ENCODE measurements around the gene EVI5L. TPM values are rescaled to one million over a fixed set of nuclear protein-coding genes. Genes with fewer than 3 reads are reported as not detected.
A peak's percentile ranks its signal among the peaks of the same experiment; 100 is the strongest.

Gene EVI5L
- total and polyA plus RNA-seq, 2 of the 13 experiments (the other 11 are each of a cell fraction or from before 2014, with no cell fraction given), result 1.7 to 2.4 TPM

DNA sequence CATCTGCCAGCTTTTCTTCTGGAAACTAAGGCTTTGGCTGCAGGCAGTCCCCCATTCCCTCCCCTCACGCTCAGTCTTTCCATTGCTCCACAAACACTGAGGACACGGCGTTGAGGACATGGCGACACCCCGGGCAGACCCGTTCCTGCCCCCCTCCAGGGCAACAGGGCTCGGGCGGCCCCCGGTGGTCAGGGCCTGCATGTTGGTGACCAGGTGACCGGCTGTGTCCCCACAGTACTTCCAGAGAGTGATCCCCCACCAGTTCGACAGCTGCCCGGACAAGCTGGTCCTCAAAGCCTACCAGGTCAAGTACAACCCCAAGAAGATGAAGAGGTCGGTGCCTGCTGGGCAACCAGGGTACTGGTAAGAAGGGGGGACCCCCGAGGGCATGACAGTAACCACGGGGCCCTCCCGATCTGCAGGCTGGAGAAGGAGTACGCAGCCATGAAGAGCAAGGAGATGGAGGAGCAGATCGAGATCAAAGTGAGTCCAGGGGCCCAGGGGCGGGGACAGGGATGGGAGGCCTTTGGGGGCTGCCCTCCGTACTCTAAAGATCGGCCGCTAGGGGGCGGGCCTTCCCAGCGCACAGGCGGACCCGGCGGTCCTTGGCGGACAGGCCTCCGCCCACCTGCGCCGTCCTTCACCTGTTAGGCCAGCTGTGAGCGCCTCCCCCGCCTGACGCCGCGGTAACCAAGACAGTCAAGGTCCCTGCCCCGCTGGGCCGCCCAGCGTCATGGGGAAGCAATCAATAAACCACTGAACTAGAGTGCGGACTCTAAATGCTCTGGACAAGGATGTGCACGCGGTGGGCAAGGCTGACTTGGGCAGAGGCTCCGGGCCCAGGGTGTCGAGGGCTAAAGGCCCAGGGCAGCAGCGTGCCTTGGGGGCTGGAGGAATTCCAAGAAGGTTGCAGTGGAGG lies 23.1 kb downstream of the EVI5L start (continued):
- TF ChIP-seq ZNF775 (CRISPR knock-in tag; IDR thresholded peaks at IDR 0.05; ENCODE audit: borderline replicate concordance), result peak; percentile 79; the same call in 1 of the 2 replicates
- TF ChIP-seq, protein P1, sequence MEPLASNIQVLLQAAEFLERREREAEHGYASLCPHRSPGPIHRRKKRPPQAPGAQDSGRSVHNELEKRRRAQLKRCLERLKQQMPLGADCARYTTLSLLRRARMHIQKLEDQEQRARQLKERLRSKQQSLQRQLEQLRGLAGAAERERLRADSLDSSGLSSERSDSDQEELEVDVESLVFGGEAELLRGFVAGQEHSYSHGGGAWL (CRISPR knock-in tag; IDR thresholded peaks at IDR 0.05), result peak; percentile 97
- no peak for TF ChIP-seq XBP1 (CRISPR knock-in tag; IDR thresholded peaks at IDR 0.05)
- TF ChIP-seq ZNF296 (CRISPR knock-in tag; conservative IDR thresholded peaks at IDR 0.05), result no peak
- peak; percentile 95 for TF ChIP-seq ZNF350 (CRISPR knock-in tag; IDR thresholded peaks at IDR 0.05; ENCODE audit: borderline replicate concordance, low read depth)
- TF ChIP-seq PRMT3 (CRISPR knock-in tag; IDR thresholded peaks at IDR 0.05; ENCODE audit: borderline replicate concordance, low read depth), result peak; percentile 81; the same call in 1 of the 2 replicates
- TF ChIP-seq ZBTB7B (CRISPR knock-in tag; IDR thresholded peaks at IDR 0.05), result peak; percentile 93
- TF ChIP-seq TCF12 (IDR thresholded peaks at IDR 0.05), result no peak
- TF ChIP-seq TCF12 (CRISPR knock-in tag; IDR thresholded peaks at IDR 0.05), result 0 out of 2 replicates have a peak, but pooled peaks have one; percentile 64
- TF ChIP-seq, protein P2, sequence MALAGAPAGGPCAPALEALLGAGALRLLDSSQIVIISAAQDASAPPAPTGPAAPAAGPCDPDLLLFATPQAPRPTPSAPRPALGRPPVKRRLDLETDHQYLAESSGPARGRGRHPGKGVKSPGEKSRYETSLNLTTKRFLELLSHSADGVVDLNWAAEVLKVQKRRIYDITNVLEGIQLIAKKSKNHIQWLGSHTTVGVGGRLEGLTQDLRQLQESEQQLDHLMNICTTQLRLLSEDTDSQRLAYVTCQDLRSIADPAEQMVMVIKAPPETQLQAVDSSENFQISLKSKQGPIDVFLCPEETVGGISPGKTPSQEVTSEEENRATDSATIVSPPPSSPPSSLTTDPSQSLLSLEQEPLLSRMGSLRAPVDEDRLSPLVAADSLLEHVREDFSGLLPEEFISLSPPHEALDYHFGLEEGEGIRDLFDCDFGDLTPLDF (CRISPR knock-in tag; IDR thresholded peaks at IDR 0.05), result peak; percentile 69
- TF ChIP-seq, protein P3, sequence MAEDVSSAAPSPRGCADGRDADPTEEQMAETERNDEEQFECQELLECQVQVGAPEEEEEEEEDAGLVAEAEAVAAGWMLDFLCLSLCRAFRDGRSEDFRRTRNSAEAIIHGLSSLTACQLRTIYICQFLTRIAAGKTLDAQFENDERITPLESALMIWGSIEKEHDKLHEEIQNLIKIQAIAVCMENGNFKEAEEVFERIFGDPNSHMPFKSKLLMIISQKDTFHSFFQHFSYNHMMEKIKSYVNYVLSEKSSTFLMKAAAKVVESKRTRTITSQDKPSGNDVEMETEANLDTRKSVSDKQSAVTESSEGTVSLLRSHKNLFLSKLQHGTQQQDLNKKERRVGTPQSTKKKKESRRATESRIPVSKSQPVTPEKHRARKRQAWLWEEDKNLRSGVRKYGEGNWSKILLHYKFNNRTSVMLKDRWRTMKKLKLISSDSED (CRISPR knock-in tag; IDR thresholded peaks at IDR 0.05), result no peak
- TF ChIP-seq KLF16 (CRISPR knock-in tag; IDR thresholded peaks at IDR 0.05), result peak in 1 of 2 experiments; percentile 95; a peak in 2 of 4 replicates
- TF ChIP-seq POLR2A (IDR thresholded peaks at IDR 0.05; ENCODE audit: insufficient read depth in 1 of 2, low read depth in 2 of 2, low read length in 2 of 2), result no peak
- no peak for TF ChIP-seq TBL1XR1 (IDR thresholded peaks at IDR 0.05; ENCODE audit: borderline replicate concordance, low read length, partially characterized antibody)
- TF ChIP-seq ZC3H13 (CRISPR knock-in tag; IDR thresholded peaks at IDR 0.05), result 0 out of 2 replicates have a peak, but pooled peaks have one; percentile 70
- TF ChIP-seq GFI1 (CRISPR knock-in tag; IDR thresholded peaks at IDR 0.05; ENCODE audit: borderline replicate concordance), result peak; percentile 79; the same call in 1 of the 2 replicates
- peak; percentile 93; the same call in 1 of the 2 replicates for TF ChIP-seq ZNF510 (CRISPR knock-in tag; IDR thresholded peaks at IDR 0.05; ENCODE audit: low read depth)
- TF ChIP-seq, protein P4, sequence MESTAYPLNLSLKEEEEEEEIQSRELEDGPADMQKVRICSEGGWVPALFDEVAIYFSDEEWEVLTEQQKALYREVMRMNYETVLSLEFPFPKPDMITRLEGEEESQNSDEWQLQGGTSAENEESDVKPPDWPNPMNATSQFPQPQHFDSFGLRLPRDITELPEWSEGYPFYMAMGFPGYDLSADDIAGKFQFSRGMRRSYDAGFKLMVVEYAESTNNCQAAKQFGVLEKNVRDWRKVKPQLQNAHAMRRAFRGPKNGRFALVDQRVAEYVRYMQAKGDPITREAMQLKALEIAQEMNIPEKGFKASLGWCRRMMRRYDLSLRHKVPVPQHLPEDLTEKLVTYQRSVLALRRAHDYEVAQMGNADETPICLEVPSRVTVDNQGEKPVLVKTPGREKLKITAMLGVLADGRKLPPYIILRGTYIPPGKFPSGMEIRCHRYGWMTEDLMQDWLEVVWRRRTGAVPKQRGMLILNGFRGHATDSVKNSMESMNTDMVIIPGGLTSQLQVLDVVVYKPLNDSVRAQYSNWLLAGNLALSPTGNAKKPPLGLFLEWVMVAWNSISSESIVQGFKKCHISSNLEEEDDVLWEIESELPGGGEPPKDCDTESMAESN (CRISPR knock-in tag; conservative IDR thresholded peaks at IDR 0.05), result peak; percentile 87; the same call in 1 of the 2 replicates
- 0 out of 2 replicates have a peak, but pooled peaks have one; percentile 73 for TF ChIP-seq TEAD2 (CRISPR knock-in tag; IDR thresholded peaks at IDR 0.05)
- no peak for TF ChIP-seq ZFP36L2 (CRISPR knock-in tag; IDR thresholded peaks at IDR 0.05)
- TF ChIP-seq XRCC5 (optimal IDR thresholded peaks at IDR 0.05; ENCODE audit: low read length), result peak; percentile 87
- TF ChIP-seq, protein P5, sequence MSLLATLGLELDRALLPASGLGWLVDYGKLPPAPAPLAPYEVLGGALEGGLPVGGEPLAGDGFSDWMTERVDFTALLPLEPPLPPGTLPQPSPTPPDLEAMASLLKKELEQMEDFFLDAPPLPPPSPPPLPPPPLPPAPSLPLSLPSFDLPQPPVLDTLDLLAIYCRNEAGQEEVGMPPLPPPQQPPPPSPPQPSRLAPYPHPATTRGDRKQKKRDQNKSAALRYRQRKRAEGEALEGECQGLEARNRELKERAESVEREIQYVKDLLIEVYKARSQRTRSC (CRISPR knock-in tag; IDR thresholded peaks at IDR 0.05; ENCODE audit: low read depth), result 0 out of 2 replicates have a peak, but pooled peaks have one; percentile 54
- TF ChIP-seq SETDB1 (CRISPR knock-in tag; IDR thresholded peaks at IDR 0.05; ENCODE audit: borderline replicate concordance), result no peak
- TF ChIP-seq ZSCAN9 (CRISPR knock-in tag; IDR thresholded peaks at IDR 0.05; ENCODE audit: borderline replicate concordance), result peak; percentile 65; the same call in 1 of the 2 replicates
